OCI-LY7 (cell line): ENCODE results near the gene SAMM50. TPM values are rescaled to one million over a fixed set of nuclear protein-coding genes. Genes with fewer than 3 reads are reported as not detected.

ENCODE experiments used
- BruUV-seq: library from RNA; stranded (reverse); fragments of 400-500 nt; replicated peaks from 2 replicates; lab custom pipeline; 2021; lab: Mats Ljungman, UMichigan
- CTCF ChIA-PET: fragments of 300-600 bp; sonication (Branson Sonifier 250); formaldehyde crosslinking; loops from one replicate; lab custom pipeline; 2022; ENCODE audit warnings: antibody characterized with exemption; ENCODE audit not compliant: unreplicated experiment; lab: Charles Lee
- POLR2A ChIA-PET: fragments of 300-600 bp; sonication (Branson Sonifier 250); formaldehyde crosslinking; loops from one replicate; lab custom pipeline; 2022; ENCODE audit warnings: antibody characterized with exemption; lab: Charles Lee
- DNase-seq: peaks from one replicate; pipeline ENCODE4 v3.0.0-alpha.2; 2015; ENCODE audit warnings: low spot score
- H2AFZ ChIP-seq: fragments of 200-600 bp; sonication (generic), shearing (Covaris generic); 2 replicates; pipeline ENCODE4 v1.6.1; 2014; ENCODE audit warnings: mild to moderate bottlenecking, antibody characterized with exemption, low read length, moderate library complexity
- H3K27ac ChIP-seq: fragments of 200-600 bp; sonication (generic); 2 replicates; pipeline ENCODE4 v1.5.1; 2014; ENCODE audit warnings: mixed run types, low read depth, mild to moderate bottlenecking, moderate library complexity, low read length, inconsistent platforms; ENCODE audit not compliant: poor library complexity, severe bottlenecking
- H3K36me3 ChIP-seq: fragments of 200-600 bp; sonication (generic); 2 replicates; pipeline ENCODE4 v1.6.1; 2014; ENCODE audit warnings: mild to moderate bottlenecking, antibody characterized with exemption, low read length, moderate library complexity, mixed read lengths; ENCODE audit not compliant: insufficient read depth
- H3K4me1 ChIP-seq: fragments of 200-600 bp; sonication (generic); 2 replicates; pipeline ENCODE4 v1.5.1; 2014; ENCODE audit warnings: mild to moderate bottlenecking, low read length; ENCODE audit not compliant: insufficient read depth, poor library complexity, severe bottlenecking
- H3K4me2 ChIP-seq: fragments of 200-600 bp; sonication (generic); 2 replicates; pipeline ENCODE4 v1.6.1; 2014; ENCODE audit warnings: mild to moderate bottlenecking, low read length
- H3K4me3 ChIP-seq: fragments of 200-600 bp; sonication (generic); 2 replicates; pipeline ENCODE4 v1.5.1; 2014; ENCODE audit warnings: mild to moderate bottlenecking, low read depth, low read length; ENCODE audit not compliant: poor library complexity, severe bottlenecking
- H3K79me2 ChIP-seq: fragments of 200-600 bp; sonication (generic); 2 replicates; pipeline ENCODE4 v1.6.1; 2016; ENCODE audit warnings: low read depth, mild to moderate bottlenecking, low read length, moderate library complexity, mixed read lengths; ENCODE audit not compliant: insufficient read depth
- H3K9me2 ChIP-seq: fragments of 200-600 bp; sonication (generic); 2 replicates; pipeline ENCODE4 v1.6.1; 2016; ENCODE audit warnings: mild to moderate bottlenecking, low read length, mixed read lengths; ENCODE audit not compliant: insufficient read depth
- H3K9me3 ChIP-seq: fragments of 200-600 bp; sonication (generic); 2 replicates; pipeline ENCODE4 v1.6.1; 2014; ENCODE audit warnings: mild to moderate bottlenecking, mixed run types, low read length, mixed read lengths
- H4K20me1 ChIP-seq: fragments of 200-600 bp; sonication (generic); 2 replicates; pipeline ENCODE4 v1.6.1; 2014; ENCODE audit warnings: mild to moderate bottlenecking, antibody characterized with exemption, low read length, moderate library complexity, mixed read lengths; ENCODE audit not compliant: insufficient read depth
- CTCF ChIP-seq: fragments of 200-600 bp; sonication (generic); conservative IDR thresholded peaks from 2 replicates; pipeline ENCODE4 v1.5.1; 2014; ENCODE audit warnings: mild to moderate bottlenecking, antibody characterized with exemption, low read length, moderate library complexity, mixed read lengths
- EZH2phosphoT487 ChIP-seq: fragments of 200-600 bp; sonication (generic); IDR thresholded peaks from 2 replicates; pipeline ENCODE4 v1.6.1; 2018; ENCODE audit warnings: low read depth, borderline replicate concordance, mild to moderate bottlenecking, mixed run types, antibody characterized with exemption, low read length, moderate library complexity, mixed read lengths
- intact Hi-C: fragments of 100-400 bp; cut with micrococcal nuclease; formaldehyde crosslinking; loops from one replicate; pipeline ENCODE4 v1.10.0; 2022; ENCODE audit not compliant: unreplicated experiment
- total RNA-seq, 2 experiments: library from RNA; depleted of rRNA in 1 of 2; stranded (reverse); fragments of >200 nt in 1 of 2; shearing (Covaris generic) in 1 of 2; gene quantifications; 2 replicates each; pipeline ENCODE4 v1.2.3, GENCODE V29; 2014 to 2022

Gene SAMM50
- total RNA-seq, 2 experiments from 2014 or later, result 34.6 to 72.9 TPM

- DNase-seq, result no peak
- H4K20me1 ChIP-seq, result no peaks in the 10 kb centered on the region
- no TSS peak for BruUV-seq
- H3K9me2 ChIP-seq, result no peaks in the 10 kb centered on the region
- H3K79me2 ChIP-seq, result no peaks in the 10 kb centered on the region
- H2AFZ ChIP-seq, result no peak overlapping the region
- H3K4me3 ChIP-seq, result no peak overlapping the region
- intact Hi-C loops, result no loop called here
- H3K36me3 ChIP-seq, result no peaks in the 10 kb centered on the region
- TF ChIP-seq CTCF (no peak), EZH2phosphoT487 (no peak)
- no peaks in the 10 kb centered on the region for H3K9me3 ChIP-seq
- no peak overlapping the region for H3K27ac ChIP-seq
- peaks cover 24% of the 10 kb centered on the region for H3K4me1 ChIP-seq
- ChIA-PET POLR2A (interaction anchor here (0.7 kb wide), 1 partner anchor 634 kb away, joined by 3 read pairs; no protein-coding TSS in a partner anchor), CTCF (no interaction called here)
- H3K4me2 ChIP-seq, result no peak overlapping the region
Observed at GRCh38 chr22:44030051-44030701, 74.9 kb downstream of the SAMM50 start.

- H3K4me2 ChIP-seq, result no peak overlapping the region
- no peaks in the 10 kb centered on the region for H3K9me3 ChIP-seq
- H3K4me1 ChIP-seq, result peaks cover 19% of the 10 kb centered on the region
- H3K27ac ChIP-seq, result no peak overlapping the region
- H3K79me2 ChIP-seq, result no peaks in the 10 kb centered on the region
- no TSS peak for BruUV-seq
- no peaks in the 10 kb centered on the region for H3K36me3 ChIP-seq
- ChIA-PET POLR2A (no interaction called here), CTCF (no interaction called here)
- no peak for DNase-seq
- TF ChIP-seq EZH2phosphoT487, result no peak
- TF ChIP-seq CTCF, result no peak
- H4K20me1 ChIP-seq, result no peaks in the 10 kb centered on the region
- intact Hi-C loops, result no loop called here
- H2AFZ ChIP-seq, result no peak overlapping the region
- no peak overlapping the region for H3K4me3 ChIP-seq
- no peaks in the 10 kb centered on the region for H3K9me2 ChIP-seq
Observed at GRCh38 chr22:44030702-44031082, 75.5 kb downstream of the SAMM50 start.

GRCh38 chr22:44031158-44031952 lies 76.1 kb downstream of the SAMM50 start:
- Histone ChIP-seq H3K4me2 (no peak overlapping the region), H3K36me3 (no peaks in the 10 kb centered on the region), H3K9me2 (no peaks in the 10 kb centered on the region), H2AFZ (no peak overlapping the region), H3K4me1 (peaks cover 13% of the 10 kb centered on the region), H3K27ac (no peak overlapping the region), H3K4me3 (no peak overlapping the region), H4K20me1 (no peaks in the 10 kb centered on the region), H3K79me2 (no peaks in the 10 kb centered on the region), H3K9me3 (no peaks in the 10 kb centered on the region)
- no peak for DNase-seq
- no TSS peak for BruUV-seq
- intact Hi-C loops, result no loop called here
- POLR2A ChIA-PET, result no interaction called here
- CTCF ChIA-PET, result no interaction called here
- TF ChIP-seq EZH2phosphoT487, result no peak
- no peak for TF ChIP-seq CTCF
